Panc1 (cell line): Measurements from ENCODE around the gene UFD1. TPM values are rescaled to one million over a fixed set of nuclear protein-coding genes. Genes with fewer than 3 reads are reported as not detected.

ENCODE experiments used
- ATAC-seq: fragments of 200-7000 bp; cut with Tn5 transposase; 2 replicates; pipeline ENCODE4 v1.9.1; 2020; ENCODE audit warnings: mild to moderate bottlenecking, moderate library complexity
- Bru-seq: library from RNA; stranded (reverse); fragments of 400-500 nt; gene quantifications from one replicate; lab custom pipeline; 2021; lab: Mats Ljungman, UMichigan
- BruChase-seq, 2 experiments: library from RNA; stranded (reverse); fragments of 400-500 nt; gene quantifications; one replicate each; lab custom pipeline; 2021; lab: Mats Ljungman, UMichigan
- BruUV-seq: library from RNA; stranded (reverse); fragments of 400-500 nt; replicated peaks from 2 replicates; lab custom pipeline; 2021; lab: Mats Ljungman, UMichigan
- CTCF ChIA-PET: fragments of 300-600 bp; sonication (Branson Sonifier 250); formaldehyde crosslinking; loops from one replicate; lab custom pipeline; 2022; ENCODE audit warnings: antibody characterized with exemption; lab: Charles Lee
- POLR2A ChIA-PET: fragments of 300-600 bp; sonication (Branson Sonifier 250); formaldehyde crosslinking; loops from one replicate; lab custom pipeline; 2022; ENCODE audit warnings: antibody characterized with exemption; lab: Charles Lee
- DNase-seq: peaks from one replicate; pipeline ENCODE4 v3.0.0-alpha.2; 2010; ENCODE audit warnings: low read depth, low spot score
- H3K27ac ChIP-seq: 2 replicates; pipeline ENCODE4 v1.5.1; 2011; ENCODE audit warnings: mild to moderate bottlenecking, low read length, inconsistent platforms
- H3K27me3 ChIP-seq: fragments of 200-500 bp; sonication (Bioruptor generic); 2 replicates; pipeline ENCODE4 v1.6.0; 2014; ENCODE audit warnings: low read length, inconsistent platforms; ENCODE audit not compliant: control insufficient read depth, insufficient read depth
- H3K36me3 ChIP-seq: fragments of 200-500 bp; sonication (Bioruptor generic); 2 replicates; pipeline ENCODE4 v1.5.1; 2014; ENCODE audit warnings: inconsistent platforms, mild to moderate bottlenecking, low read length, moderate library complexity; ENCODE audit not compliant: control insufficient read depth, insufficient read depth
- H3K4me1 ChIP-seq: 2 replicates; pipeline ENCODE4 v1.5.1; 2011; ENCODE audit warnings: inconsistent platforms, mild to moderate bottlenecking, low read length, moderate library complexity; ENCODE audit not compliant: control insufficient read depth, insufficient read depth
- H3K4me3 ChIP-seq, 2 experiments: 2 replicates each; pipeline ENCODE4 v1.5.1; 2011 to 2012; ENCODE audit warnings: low read depth in 2 of 2, low read length in 2 of 2, mild to moderate bottlenecking in 2 of 2, inconsistent platforms in 1 of 2, moderate library complexity in 1 of 2
- H3K9me3 ChIP-seq: fragments of 200-500 bp; sonication (Bioruptor generic); 2 replicates; pipeline ENCODE4 v1.5.1; 2014; ENCODE audit warnings: low read depth, mild to moderate bottlenecking, inconsistent platforms, low read length, moderate library complexity; ENCODE audit not compliant: control insufficient read depth, insufficient read depth
- CTCF ChIP-seq: fragments of 450-650 bp; IDR thresholded peaks from 2 replicates; pipeline ENCODE4 v1.5.1; 2017; ENCODE audit warnings: mild to moderate bottlenecking
- POLR2AphosphoS5 ChIP-seq: IDR thresholded peaks from 2 replicates; pipeline ENCODE4 v1.6.1; 2012; ENCODE audit warnings: mild to moderate bottlenecking, low read depth, low read length, moderate library complexity
- SIN3A ChIP-seq: IDR thresholded peaks from 2 replicates; pipeline ENCODE4 v1.6.1; 2012; ENCODE audit warnings: low read depth, mild to moderate bottlenecking, low read length, moderate library complexity, borderline replicate concordance; ENCODE audit not compliant: insufficient read depth
- TCF7L2 ChIP-seq: IDR thresholded peaks from 2 replicates; pipeline ENCODE4 v1.6.1; 2011; ENCODE audit warnings: mild to moderate bottlenecking, low read depth, low read length, inconsistent platforms
- in situ Hi-C: cut with HindIII; loops from 2 replicates; pipeline ENCODE4 v1.10.0; 2016; ENCODE audit warnings: low sequenced_read_pairs, low pct_unique_long_range_greater_than_20kb
- intact Hi-C: fragments of 100-400 bp; cut with micrococcal nuclease; formaldehyde crosslinking; loops from one replicate; pipeline ENCODE4 v1.10.0; 2022; ENCODE audit not compliant: unreplicated experiment
- long read RNA-seq: library from polyadenylated mRNA; unstranded; transcript quantifications from one replicate; pipeline ENCODE4 v2.0.0, GENCODE V29; 2021; ENCODE audit not compliant: unreplicated experiment
- polyA plus RNA-seq: library from polyadenylated mRNA; unstranded; fragments of >200 nt; gene quantifications from one replicate; pipeline ENCODE4 v1.2.1, GENCODE V29; 2012; ENCODE audit warnings: missing spikeins; ENCODE audit not compliant: insufficient read length
- total RNA-seq: library from RNA; stranded (reverse); gene quantifications from one replicate; pipeline ENCODE4 v1.2.1, GENCODE V29; 2021; ENCODE audit not compliant: unreplicated experiment
- TF ChIP-seq, protein P1 (sequence below), 2 experiments: IDR thresholded peaks; 2 replicates each; pipeline ENCODE4 v1.6.1; 2011 to 2012; ENCODE audit warnings: low read depth in 2 of 2, control low read depth in 1 of 2, low read length in 1 of 2, mild to moderate bottlenecking in 1 of 2, moderate library complexity in 1 of 2; ENCODE audit not compliant: insufficient read depth in 1 of 2

The UFD1 gene
- total RNA-seq (82.8 TPM), Bru-seq, nascent RNA (percentile 79 among the genes with signal in this experiment), BruChase-seq, experiment 1, labeled RNA remaining after a 2-hour chase (percentile 75 among the genes with signal in this experiment), BruChase-seq, experiment 2, labeled RNA remaining after a 6-hour chase (percentile 76 among the genes with signal in this experiment)
- 124 TPM for polyA plus RNA-seq
- long read RNA-seq, full-length matches to known transcripts, result 78 of 131 reads
- long read RNA-seq, partial matches to known transcripts, result 9 of 131 reads
- long read RNA-seq, other reads (novel, unspliced or antisense), result 44 of 131 reads

DNA sequence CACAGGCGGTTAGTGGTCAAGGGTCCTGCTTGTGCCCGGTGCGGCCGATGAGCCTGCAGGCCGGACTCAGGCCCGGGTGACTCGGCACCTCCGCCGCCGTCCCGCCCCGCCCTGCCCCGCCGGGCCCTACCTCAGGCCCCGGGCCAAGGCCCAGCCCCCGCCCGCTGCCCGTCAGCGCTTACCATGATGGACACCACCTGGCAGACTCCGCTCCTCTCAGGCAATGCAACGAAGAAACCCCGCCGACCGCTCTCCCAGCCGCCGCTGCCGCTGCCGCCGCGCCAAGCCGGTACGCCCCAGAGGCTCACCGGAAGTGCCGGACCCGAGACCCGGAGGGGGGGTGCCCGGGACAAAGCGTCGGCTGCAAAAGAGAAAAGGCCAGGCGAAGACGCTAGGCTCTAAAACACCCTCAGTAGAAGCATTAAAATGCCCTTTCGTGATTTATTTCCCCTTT is at the start of gene UFD1:
TSS of gene UFD1 (minus strand) at position 293 of the 454 bp plus-strand sequence. CDS start at position 185, 108 bp downstream.
- Histone ChIP-seq H3K4me1 (peaks cover 3% of the 10 kb centered on the region; the same call in 1 of the 2 replicates), H3K27me3 (no peaks in the 10 kb centered on the region), H3K27ac (peak within 1 kb of the TSS; percentile 100), H3K9me3 (no peaks in the 10 kb centered on the region), H3K4me3 (peak within 1 kb of the TSS; percentile 89 to 93), H3K36me3 (peaks cover 3% of the 10 kb centered on the region)
- BruUV-seq, result no TSS peak
- ChIA-PET POLR2A (interaction anchor here (0.6 kb wide), 1 partner anchor 15 kb away, joined by 3 read pairs; no protein-coding TSS in a partner anchor), CTCF (no interaction called here)
- TF ChIP-seq POLR2AphosphoS5 (peak; percentile 59; the same call in 1 of the 2 replicates), TCF7L2 (no peak), CTCF (no peak)
- TF ChIP-seq, protein P1, sequence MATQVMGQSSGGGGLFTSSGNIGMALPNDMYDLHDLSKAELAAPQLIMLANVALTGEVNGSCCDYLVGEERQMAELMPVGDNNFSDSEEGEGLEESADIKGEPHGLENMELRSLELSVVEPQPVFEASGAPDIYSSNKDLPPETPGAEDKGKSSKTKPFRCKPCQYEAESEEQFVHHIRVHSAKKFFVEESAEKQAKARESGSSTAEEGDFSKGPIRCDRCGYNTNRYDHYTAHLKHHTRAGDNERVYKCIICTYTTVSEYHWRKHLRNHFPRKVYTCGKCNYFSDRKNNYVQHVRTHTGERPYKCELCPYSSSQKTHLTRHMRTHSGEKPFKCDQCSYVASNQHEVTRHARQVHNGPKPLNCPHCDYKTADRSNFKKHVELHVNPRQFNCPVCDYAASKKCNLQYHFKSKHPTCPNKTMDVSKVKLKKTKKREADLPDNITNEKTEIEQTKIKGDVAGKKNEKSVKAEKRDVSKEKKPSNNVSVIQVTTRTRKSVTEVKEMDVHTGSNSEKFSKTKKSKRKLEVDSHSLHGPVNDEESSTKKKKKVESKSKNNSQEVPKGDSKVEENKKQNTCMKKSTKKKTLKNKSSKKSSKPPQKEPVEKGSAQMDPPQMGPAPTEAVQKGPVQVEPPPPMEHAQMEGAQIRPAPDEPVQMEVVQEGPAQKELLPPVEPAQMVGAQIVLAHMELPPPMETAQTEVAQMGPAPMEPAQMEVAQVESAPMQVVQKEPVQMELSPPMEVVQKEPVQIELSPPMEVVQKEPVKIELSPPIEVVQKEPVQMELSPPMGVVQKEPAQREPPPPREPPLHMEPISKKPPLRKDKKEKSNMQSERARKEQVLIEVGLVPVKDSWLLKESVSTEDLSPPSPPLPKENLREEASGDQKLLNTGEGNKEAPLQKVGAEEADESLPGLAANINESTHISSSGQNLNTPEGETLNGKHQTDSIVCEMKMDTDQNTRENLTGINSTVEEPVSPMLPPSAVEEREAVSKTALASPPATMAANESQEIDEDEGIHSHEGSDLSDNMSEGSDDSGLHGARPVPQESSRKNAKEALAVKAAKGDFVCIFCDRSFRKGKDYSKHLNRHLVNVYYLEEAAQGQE (IDR thresholded peaks at IDR 0.05; ENCODE audit: insufficient read depth in 1 of 2, low read depth in 2 of 2, low read length in 1 of 2), result no peak
- in situ Hi-C loops (no loop called here), intact Hi-C loops (no loop called here)
- peak; percentile 82 for ATAC-seq
- no peak for DNase-seq

DNA sequence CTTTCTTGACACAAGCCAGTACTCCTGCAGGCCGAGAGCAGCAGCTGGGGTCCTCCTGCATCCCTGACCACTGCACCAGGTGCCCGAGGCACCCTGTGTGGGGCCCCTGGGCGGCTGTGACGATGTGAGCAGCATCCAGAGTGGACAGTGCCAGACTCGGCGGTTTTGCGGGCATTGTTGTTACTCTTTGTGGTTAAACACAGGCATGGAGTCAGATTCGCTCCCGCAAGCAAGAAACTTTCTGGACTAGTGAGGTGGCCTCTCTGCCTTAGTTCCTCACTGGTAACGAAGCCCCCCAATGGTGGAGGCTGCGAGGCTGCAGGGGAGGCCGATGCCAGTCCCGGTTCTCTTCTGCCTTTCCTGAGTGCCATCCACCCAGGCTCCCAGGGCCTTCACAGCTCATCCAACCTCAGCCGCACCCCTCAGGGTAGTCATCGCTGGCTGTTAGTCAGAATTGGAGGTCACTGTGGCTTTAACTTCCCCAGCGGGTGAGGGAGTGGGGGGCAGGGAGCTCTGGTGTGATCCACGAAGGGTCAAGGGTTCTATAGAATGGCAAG is 48.9 kb upstream of the UFD1 start:
- no peak overlapping the region for H3K27ac ChIP-seq
- no peak overlapping the region for H3K4me3 ChIP-seq
- no peaks in the 10 kb centered on the region for H3K4me1 ChIP-seq
- no peaks in the 10 kb centered on the region for H3K27me3 ChIP-seq
- in situ Hi-C loops, result no loop called here
- no peak for DNase-seq
- no peak for TF ChIP-seq SIN3A
- TF ChIP-seq, protein P1 (IDR thresholded peaks at IDR 0.05; ENCODE audit: insufficient read depth in 1 of 2, low read depth in 2 of 2, low read length in 1 of 2), result no peak
- no peak for TF ChIP-seq POLR2AphosphoS5
- no peak for TF ChIP-seq CTCF
- no peak for TF ChIP-seq TCF7L2
- CTCF ChIA-PET, result no interaction called here
- POLR2A ChIA-PET, result no interaction called here
- no peak for ATAC-seq
- H3K36me3 ChIP-seq, result no peaks in the 10 kb centered on the region
- intact Hi-C loops, result loop anchor here (10.0 kb wide), 1 partner anchor 97 kb away; no protein-coding TSS in a partner anchor
- no TSS peak for BruUV-seq
- H3K9me3 ChIP-seq, result no peaks in the 10 kb centered on the region
